AG09309 (cell line): ENCODE measurements around the gene RESP18.
A peak's percentile ranks its signal among the peaks of the same experiment; 100 is the strongest.

ENCODE experiments used
- DNase-seq: peaks from one replicate; pipeline ENCODE4 v3.0.0-alpha.2; 2010; ENCODE audit warnings: low read depth
- H3K4me3 ChIP-seq: 2 replicates; pipeline ENCODE4 v1.5.1; 2011; ENCODE audit warnings: mild to moderate bottlenecking, low read depth, low read length, moderate library complexity; ENCODE audit not compliant: control insufficient read depth
- TF ChIP-seq, protein P1 (sequence below): IDR thresholded peaks from 2 replicates; pipeline ENCODE4 v1.5.1; 2011; ENCODE audit warnings: mild to moderate bottlenecking, low read depth, low read length, inconsistent platforms; ENCODE audit not compliant: insufficient read depth, control insufficient read depth; ENCODE audit errors: missing control alignments

The RESP18 gene

GRCh38 chr2:219308142-219309101, 24.1 kb downstream of the RESP18 start:
- TF ChIP-seq, protein P1, sequence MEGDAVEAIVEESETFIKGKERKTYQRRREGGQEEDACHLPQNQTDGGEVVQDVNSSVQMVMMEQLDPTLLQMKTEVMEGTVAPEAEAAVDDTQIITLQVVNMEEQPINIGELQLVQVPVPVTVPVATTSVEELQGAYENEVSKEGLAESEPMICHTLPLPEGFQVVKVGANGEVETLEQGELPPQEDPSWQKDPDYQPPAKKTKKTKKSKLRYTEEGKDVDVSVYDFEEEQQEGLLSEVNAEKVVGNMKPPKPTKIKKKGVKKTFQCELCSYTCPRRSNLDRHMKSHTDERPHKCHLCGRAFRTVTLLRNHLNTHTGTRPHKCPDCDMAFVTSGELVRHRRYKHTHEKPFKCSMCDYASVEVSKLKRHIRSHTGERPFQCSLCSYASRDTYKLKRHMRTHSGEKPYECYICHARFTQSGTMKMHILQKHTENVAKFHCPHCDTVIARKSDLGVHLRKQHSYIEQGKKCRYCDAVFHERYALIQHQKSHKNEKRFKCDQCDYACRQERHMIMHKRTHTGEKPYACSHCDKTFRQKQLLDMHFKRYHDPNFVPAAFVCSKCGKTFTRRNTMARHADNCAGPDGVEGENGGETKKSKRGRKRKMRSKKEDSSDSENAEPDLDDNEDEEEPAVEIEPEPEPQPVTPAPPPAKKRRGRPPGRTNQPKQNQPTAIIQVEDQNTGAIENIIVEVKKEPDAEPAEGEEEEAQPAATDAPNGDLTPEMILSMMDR = no peak
- no peak for DNase-seq
- peak overlapping the region; percentile 15 for H3K4me3 ChIP-seq

- H3K4me3 ChIP-seq = no peak overlapping the region
- TF ChIP-seq, protein P1 = no peak
- no peak for DNase-seq
Observed at GRCh38 chr2:219306047-219306446, 26.5 kb downstream of the RESP18 start.

GRCh38 chr2:219304223-219304622, 28.3 kb downstream of the RESP18 start:
- no peak for DNase-seq
- TF ChIP-seq, protein P1 = no peak
- no peak overlapping the region for H3K4me3 ChIP-seq

- TF ChIP-seq, protein P1 = no peak
- no peak overlapping the region for H3K4me3 ChIP-seq
- no peak for DNase-seq
Observed at GRCh38 chr2:219302412-219302968, 30.1 kb downstream of the RESP18 start.

- DNase-seq = no peak
- TF ChIP-seq, protein P1 = no peak
- no peak overlapping the region for H3K4me3 ChIP-seq
Observed at GRCh38 chr2:219300022-219300421, 32.5 kb downstream of the RESP18 start.

- no peak for DNase-seq
- TF ChIP-seq, protein P1 = no peak
- no peak overlapping the region for H3K4me3 ChIP-seq
Observed at GRCh38 chr2:219299372-219299760, 33.2 kb downstream of the RESP18 start.
